Fibroblast of lung (primary cell): ENCODE data around the gene MAB21L4.

ENCODE experiments used
- EZH2 ChIP-seq: IDR thresholded peaks from 2 replicates; pipeline ENCODE4 v1.5.1; 2012; ENCODE audit warnings: low read length, control low read depth, mild to moderate bottlenecking; ENCODE audit errors: missing control alignments
- TF ChIP-seq, protein P1 (sequence below), 2 donors: IDR thresholded peaks in 1 of 2; conservative IDR thresholded peaks in 1 of 2; 1 replicate in 1 of 2; 2 replicates in 1 of 2; pipeline ENCODE4 v1.5.1; 2011 to 2012; ENCODE audit warnings: low read length in 2 of 2, control low read depth in 1 of 2, inconsistent platforms in 1 of 2, low read depth in 1 of 2, mild to moderate bottlenecking in 1 of 2

DNA sequence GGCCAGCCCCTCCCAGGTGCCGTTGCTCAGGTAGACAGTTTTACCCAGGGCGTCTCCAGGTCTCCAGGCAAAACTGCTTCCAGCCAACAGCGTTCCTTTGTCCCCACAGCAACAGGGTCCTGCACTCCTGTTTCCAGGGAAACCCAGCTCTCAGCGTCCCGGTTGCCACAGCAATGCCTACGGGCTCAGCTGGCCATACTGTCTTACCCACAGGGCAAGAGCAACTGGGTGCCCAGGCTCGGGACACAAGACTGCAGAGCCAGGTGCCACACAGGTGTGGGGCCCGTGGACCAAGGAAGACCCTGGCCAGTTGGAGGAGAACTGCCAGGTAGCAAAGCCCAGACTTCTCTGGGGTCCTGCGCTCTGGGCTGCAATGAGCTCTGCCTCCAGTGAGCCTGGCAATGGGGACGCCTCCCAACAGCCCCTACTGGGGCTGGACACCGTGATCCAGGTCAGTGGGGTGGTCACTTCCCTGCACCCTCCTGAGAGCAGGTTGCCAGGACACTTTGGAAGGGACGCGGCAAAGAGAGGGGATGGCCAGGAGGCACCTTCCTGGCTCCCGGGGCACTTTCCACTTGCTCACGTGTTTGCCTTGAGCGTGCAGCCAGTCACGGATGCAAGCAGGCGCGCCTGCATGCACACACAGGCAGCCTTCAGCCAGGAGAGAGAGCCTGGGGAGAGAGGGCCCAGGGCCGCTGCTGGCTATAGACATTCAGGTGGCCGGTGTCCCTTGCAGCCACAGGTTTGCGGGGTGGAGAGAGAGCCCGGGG is 10.4 kb upstream of the MAB21L4 start, which contains the start of gene CROCC2:
- TF ChIP-seq, protein P1, sequence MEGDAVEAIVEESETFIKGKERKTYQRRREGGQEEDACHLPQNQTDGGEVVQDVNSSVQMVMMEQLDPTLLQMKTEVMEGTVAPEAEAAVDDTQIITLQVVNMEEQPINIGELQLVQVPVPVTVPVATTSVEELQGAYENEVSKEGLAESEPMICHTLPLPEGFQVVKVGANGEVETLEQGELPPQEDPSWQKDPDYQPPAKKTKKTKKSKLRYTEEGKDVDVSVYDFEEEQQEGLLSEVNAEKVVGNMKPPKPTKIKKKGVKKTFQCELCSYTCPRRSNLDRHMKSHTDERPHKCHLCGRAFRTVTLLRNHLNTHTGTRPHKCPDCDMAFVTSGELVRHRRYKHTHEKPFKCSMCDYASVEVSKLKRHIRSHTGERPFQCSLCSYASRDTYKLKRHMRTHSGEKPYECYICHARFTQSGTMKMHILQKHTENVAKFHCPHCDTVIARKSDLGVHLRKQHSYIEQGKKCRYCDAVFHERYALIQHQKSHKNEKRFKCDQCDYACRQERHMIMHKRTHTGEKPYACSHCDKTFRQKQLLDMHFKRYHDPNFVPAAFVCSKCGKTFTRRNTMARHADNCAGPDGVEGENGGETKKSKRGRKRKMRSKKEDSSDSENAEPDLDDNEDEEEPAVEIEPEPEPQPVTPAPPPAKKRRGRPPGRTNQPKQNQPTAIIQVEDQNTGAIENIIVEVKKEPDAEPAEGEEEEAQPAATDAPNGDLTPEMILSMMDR (conservative IDR thresholded peaks at IDR 0.05 in 1 of 2, IDR thresholded peaks at IDR 0.05 in 1 of 2; ENCODE audit: low read depth in 1 of 2, low read length in 2 of 2): no peak
- TF ChIP-seq EZH2: no peak
